ENCODE measurements around the gene TEX14. TPM values are rescaled to one million over a fixed set of nuclear protein-coding genes. Genes with fewer than 3 reads are reported as not detected.

The TEX14 gene
- total RNA-seq, 1 experiment from 2014 or later, result 0.89 TPM

- DNase-seq (ENCODE audit: low read depth, low spot score) (no peak), ATAC-seq (no peak)
- peaks cover 49 to 50% of the 10 kb centered on the region in 2 experiments; a peak in 3 of 4 replicates for H3K36me3 ChIP-seq (ENCODE audit: control insufficient read depth in 1 of 2, insufficient read depth in 2 of 2, low read length in 2 of 2)
- no peak for TF ChIP-seq POLR2AphosphoS5 (IDR thresholded peaks at IDR 0.05; ENCODE audit: low read depth, low read length)
- no peak for TF ChIP-seq POLR2A (IDR thresholded peaks at IDR 0.05; ENCODE audit: borderline replicate concordance, extremely low read depth, insufficient read depth, insufficient read length)
- no peak for TF ChIP-seq ZNF274 (IDR thresholded peaks at IDR 0.05; ENCODE audit: low read depth, low read length)
- no peak for TF ChIP-seq CEBPB (IDR thresholded peaks at IDR 0.05; ENCODE audit: low read depth)
- no peak for TF ChIP-seq ZBTB33 (IDR thresholded peaks at IDR 0.05; ENCODE audit: extremely low read depth, insufficient replicate concordance, low read length)
- no peak for TF ChIP-seq SIN3A (IDR thresholded peaks at IDR 0.05; ENCODE audit: low read depth)
- TF ChIP-seq REST (IDR thresholded peaks at IDR 0.05; ENCODE audit: low read depth), result no peak
- TF ChIP-seq MAX (IDR thresholded peaks at IDR 0.05), result no peak
- no peak for TF ChIP-seq SRF (IDR thresholded peaks at IDR 0.05; ENCODE audit: low read depth)
- no peak for TF ChIP-seq EZH2 (IDR thresholded peaks at IDR 0.05)
- TF ChIP-seq RAD21 (IDR thresholded peaks at IDR 0.05; ENCODE audit: low read depth), result no peak
- TF ChIP-seq ATF3 (IDR thresholded peaks at IDR 0.05), result no peak
- no peak for TF ChIP-seq CBX3 (IDR thresholded peaks at IDR 0.05; ENCODE audit: low read depth)
- TF ChIP-seq ELF1 (IDR thresholded peaks at IDR 0.05; ENCODE audit: borderline replicate concordance, low read depth), result no peak
- H4K20me1 ChIP-seq (ENCODE audit: insufficient read depth), result no peaks in the 10 kb centered on the region
- POLR2A ChIA-PET, result no interaction called here
- H3K27me3 ChIP-seq (ENCODE audit: insufficient read depth, low read length), result no peaks in the 10 kb centered on the region
- H3K9me2 ChIP-seq (ENCODE audit: insufficient read depth), result no peaks in the 10 kb centered on the region
- H3K79me2 ChIP-seq (ENCODE audit: insufficient read depth, low read length), result peaks cover 19% of the 10 kb centered on the region; the same call in 1 of the 2 replicates
- peaks cover 13 to 16% of the 10 kb centered on the region in 2 experiments for H3K4me1 ChIP-seq (ENCODE audit: control insufficient read depth in 1 of 2, insufficient read depth in 2 of 2, low read length in 2 of 2)
- H3K9me3 ChIP-seq (ENCODE audit: control insufficient read depth in 1 of 2, insufficient read depth in 1 of 2, low read depth in 1 of 2, low read length in 2 of 2), result no peaks in the 10 kb centered on the region
- no peak overlapping the region for H3K27ac ChIP-seq (ENCODE audit: low read depth, low read length)
- no peak overlapping the region for H3K4me3 ChIP-seq (replicated peaks in 1 of 2; ENCODE audit: low read depth in 1 of 2, low read length in 2 of 2)
- no TSS peak for BruUV-seq (replicated peaks)
- H3K9ac ChIP-seq (ENCODE audit: low read length), result no peak overlapping the region
- RAD21 ChIA-PET (ENCODE audit: low non-redundant PET in 1 of 2, low total read pairs in 2 of 2, uncharacterized antibody in 2 of 2, unreplicated experiment in 2 of 2), result no interaction called here
- intact Hi-C loops (cut with micrococcal nuclease), result loop anchor here (10.0 kb wide), 1 partner anchor 595 kb away; the partner anchor contains the start of gene TRIM37
- H2AFZ ChIP-seq (ENCODE audit: low read depth, low read length, poor library complexity, severe bottlenecking), result no peak overlapping the region
- CTCF ChIA-PET, result interaction anchor here (2.0 kb wide), 1 partner anchor 193 kb away, joined by 6 read pairs; no protein-coding TSS in a partner anchor
- no peak overlapping the region for H3K4me2 ChIP-seq (ENCODE audit: low read length)
Measured at GRCh38 chr17:58510075-58510474, 181.8 kb downstream of the TEX14 start.
